HepG2 (cell line): ENCODE data around the gene TSC22D3. TPM values are rescaled to one million over a fixed set of nuclear protein-coding genes. Genes with fewer than 3 reads are reported as not detected.

Experiments used
- ATAC-seq: fragments of 200-7000 bp; cut with Tn5 transposase; 3 replicates; pipeline ENCODE4 v1.9.1; 2020; ENCODE audit warnings: mild to moderate bottlenecking, moderate library complexity
- BruUV-seq: library from RNA; stranded (reverse); fragments of 400-500 nt; replicated peaks from 2 replicates; lab custom pipeline; 2021; lab: Mats Ljungman, UMichigan
- CTCF ChIA-PET: fragments of 300-600 bp; formaldehyde crosslinking; extraction: SDS; loops from one replicate; lab custom pipeline; 2021; ENCODE audit warnings: low total read pairs, inconsistent platforms, low intra/inter-chr PET ratio; lab: Yijun Ruan, JAX
- POLR2A ChIA-PET: fragments of 350-600 bp; sonication (Branson Sonifier 250); formaldehyde crosslinking; loops from one replicate; lab custom pipeline; 2020; ENCODE audit warnings: antibody characterized with exemption, inconsistent platforms; lab: Yijun Ruan, JAX
- DNase-seq: peaks from one replicate; pipeline ENCODE4 v3.0.0-alpha.2; 2015; ENCODE audit warnings: low spot score
- FAIRE-seq: peaks from 3 replicates; lab custom pipeline; 2011; peaks lifted over from hg19 to GRCh38; lab: Jason Lieb, UNC
- H2AFZ ChIP-seq: one replicate; pipeline ENCODE4 v1.6.1; 2011; ENCODE audit warnings: low read length, inconsistent platforms
- H3K27ac ChIP-seq: fragments of 300-600 bp; 3 replicates; pipeline ENCODE4 v1.8.0; 2011; ENCODE audit warnings: mixed run types, mild to moderate bottlenecking, mixed read lengths, low read length, inconsistent platforms; ENCODE audit not compliant: insufficient read depth; ENCODE audit errors: extremely low read length
- H3K27me3 ChIP-seq, 2 experiments: fragments of 200-600 bp in 1 of 2; 2 replicates in 1 of 2; 3 replicates in 1 of 2; pipeline versions ENCODE4 v1.6.0 to v1.8.0; 2011; ENCODE audit warnings: low read length in 2 of 2, mild to moderate bottlenecking in 2 of 2, moderate library complexity in 2 of 2, inconsistent platforms in 1 of 2; ENCODE audit not compliant: insufficient read depth in 2 of 2, control insufficient read depth in 1 of 2
- H3K36me3 ChIP-seq, 2 experiments: fragments of 200-600 bp in 1 of 2; replicated peaks in 1 of 2; 2 replicates in 1 of 2; 3 replicates in 1 of 2; pipeline versions ENCODE4 v1.5.1 to v1.8.0; 2011; ENCODE audit warnings: low read length in 2 of 2, inconsistent platforms in 1 of 2; ENCODE audit not compliant: insufficient read depth in 2 of 2, control insufficient read depth in 1 of 2
- H3K4me1 ChIP-seq: 2 replicates; pipeline ENCODE4 v1.5.1; 2012; ENCODE audit warnings: low read length, inconsistent platforms; ENCODE audit not compliant: insufficient read depth
- H3K4me2 ChIP-seq: 2 replicates; pipeline ENCODE4 v1.6.0; 2011; ENCODE audit warnings: low read depth, low read length, inconsistent platforms
- H3K4me3 ChIP-seq, 3 experiments: fragments of 200-600 bp in 1 of 3; sonication (generic), shearing (Covaris generic) in 1 of 3; replicated peaks in 1 of 3; 2 replicates each; pipeline ENCODE4 v1.5.1; 2011 to 2016; ENCODE audit warnings: low read length in 3 of 3, inconsistent platforms in 2 of 3, low read depth in 2 of 3, mild to moderate bottlenecking in 2 of 3, control low read depth in 1 of 3, mixed read lengths in 1 of 3; ENCODE audit not compliant: insufficient read depth in 1 of 3
- H3K79me2 ChIP-seq: one replicate; pipeline ENCODE4 v1.6.1; 2011; ENCODE audit warnings: low read length, inconsistent platforms; ENCODE audit not compliant: insufficient read depth
- H3K9ac ChIP-seq: 2 replicates; pipeline ENCODE4 v1.6.0; 2011; ENCODE audit warnings: mild to moderate bottlenecking, low read depth, low read length, inconsistent platforms; ENCODE audit not compliant: insufficient read depth
- H3K9me3 ChIP-seq: 2 replicates; pipeline ENCODE4 v1.5.1; 2012; ENCODE audit warnings: mild to moderate bottlenecking, low read length
- H4K20me1 ChIP-seq: 2 replicates; pipeline ENCODE4 v1.6.0; 2011; ENCODE audit warnings: inconsistent platforms, mild to moderate bottlenecking, low read length, moderate library complexity; ENCODE audit not compliant: insufficient read depth
- AKAP8 ChIP-seq: sonication (generic); formaldehyde crosslinking; IDR thresholded peaks from 2 replicates; pipeline ENCODE4 v1.5.1; 2020; ENCODE audit warnings: mild to moderate bottlenecking, missing genetic modification reagents
- KLF16 ChIP-seq, 2 experiments: sonication (generic) in 1 of 2; formaldehyde crosslinking in 1 of 2; IDR thresholded peaks; 2 replicates each; pipeline versions ENCODE4 v1.6.1 to v1.8.0; 2016 to 2023; ENCODE audit warnings: missing genetic modification reagents in 2 of 2, missing compliant biosample characterization in 1 of 2
- SRF ChIP-seq: IDR thresholded peaks from 2 replicates; pipeline ENCODE4 v1.6.1; 2011; ENCODE audit warnings: mild to moderate bottlenecking, low read depth, low read length, moderate library complexity
- ZNF124 ChIP-seq: sonication (generic); formaldehyde crosslinking; IDR thresholded peaks from 2 replicates; pipeline ENCODE4 v1.4.0; 2020; ENCODE audit warnings: missing genetic modification reagents
- ZNF335 ChIP-seq: sonication (generic); formaldehyde crosslinking; IDR thresholded peaks from 2 replicates; pipeline ENCODE4 v1.4.0; 2020; ENCODE audit warnings: missing genetic modification reagents
- ZNF790 ChIP-seq: sonication (generic); formaldehyde crosslinking; IDR thresholded peaks from 2 replicates; pipeline ENCODE4 v1.8.0; 2022; ENCODE audit warnings: missing genetic modification reagents, mild to moderate bottlenecking, borderline replicate concordance
- ZSCAN30 ChIP-seq: sonication (generic); formaldehyde crosslinking; IDR thresholded peaks from 2 replicates; pipeline ENCODE4 v1.5.0; 2020; ENCODE audit warnings: mild to moderate bottlenecking, missing genetic modification reagents
- WGBS: methylation state at CpG from one replicate; pipeline ENCODE4 v1.1.6; 2017; ENCODE audit warnings: low lambda C conversion rate; 5-methylcytosine and 5-hydroxymethylcytosine counted together
- in situ Hi-C: cut with HindIII; loops from 2 replicates; pipeline ENCODE4 v1.10.0; 2017; ENCODE audit warnings: low pct_unique_long_range_greater_than_20kb; ENCODE audit not compliant: extremely low pct_ligation_motif_present
- intact Hi-C: fragments of 100-400 bp; cut with micrococcal nuclease; formaldehyde crosslinking; loops from one replicate; pipeline ENCODE4 v1.10.0; 2022; ENCODE audit not compliant: unreplicated experiment
- polyA plus RNA-seq, 8 experiments: library from polyadenylated mRNA; depleted of rRNA in 3 of 8; stranded (reverse) in 7 of 8; unstranded in 1 of 8; fragments of >200 nt; fragmentation: Illumina TruSeq in 4 of 8; extraction: Trizol in 4 of 8; gene quantifications; 2 replicates each; pipeline versions ENCODE4 v1.2.1 to v1.2.3, GENCODE V29; 2011 to 2016; ENCODE audit warnings: low read depth in 4 of 8, missing spikeins in 1 of 8, mixed read lengths in 1 of 8; ENCODE audit not compliant: insufficient read depth in 1 of 8
- total RNA-seq, 5 experiments: library from RNA; depleted of rRNA; stranded (reverse); fragments of >200 nt; fragmentation: Illumina TruSeq; extraction: Trizol; gene quantifications; 2 replicates each; pipeline ENCODE4 v1.2.3, GENCODE V29; 2016; ENCODE audit warnings: low read depth in 1 of 5
- TF ChIP-seq, protein P1 (sequence below): sonication (generic); formaldehyde crosslinking; IDR thresholded peaks from 2 replicates; pipeline ENCODE4 v1.9.0; 2021; ENCODE audit warnings: missing genetic modification reagents, borderline replicate concordance
- TF ChIP-seq, protein P2 (sequence below): IDR thresholded peaks from 2 replicates; pipeline ENCODE4 v1.6.1; 2016; ENCODE audit warnings: control low read depth
- TF ChIP-seq, protein P3 (sequence below): sonication (generic); formaldehyde crosslinking; IDR thresholded peaks from 2 replicates; pipeline ENCODE4 v1.5.0; 2020; ENCODE audit warnings: mild to moderate bottlenecking, missing genetic modification reagents, borderline replicate concordance

TSC22D3 gene
- total and polyA plus RNA-seq, 2 of the 13 experiments (the other 11 are each of a cell fraction or from before 2014, with no cell fraction given), result 0.82 to 1.5 TPM

DNA sequence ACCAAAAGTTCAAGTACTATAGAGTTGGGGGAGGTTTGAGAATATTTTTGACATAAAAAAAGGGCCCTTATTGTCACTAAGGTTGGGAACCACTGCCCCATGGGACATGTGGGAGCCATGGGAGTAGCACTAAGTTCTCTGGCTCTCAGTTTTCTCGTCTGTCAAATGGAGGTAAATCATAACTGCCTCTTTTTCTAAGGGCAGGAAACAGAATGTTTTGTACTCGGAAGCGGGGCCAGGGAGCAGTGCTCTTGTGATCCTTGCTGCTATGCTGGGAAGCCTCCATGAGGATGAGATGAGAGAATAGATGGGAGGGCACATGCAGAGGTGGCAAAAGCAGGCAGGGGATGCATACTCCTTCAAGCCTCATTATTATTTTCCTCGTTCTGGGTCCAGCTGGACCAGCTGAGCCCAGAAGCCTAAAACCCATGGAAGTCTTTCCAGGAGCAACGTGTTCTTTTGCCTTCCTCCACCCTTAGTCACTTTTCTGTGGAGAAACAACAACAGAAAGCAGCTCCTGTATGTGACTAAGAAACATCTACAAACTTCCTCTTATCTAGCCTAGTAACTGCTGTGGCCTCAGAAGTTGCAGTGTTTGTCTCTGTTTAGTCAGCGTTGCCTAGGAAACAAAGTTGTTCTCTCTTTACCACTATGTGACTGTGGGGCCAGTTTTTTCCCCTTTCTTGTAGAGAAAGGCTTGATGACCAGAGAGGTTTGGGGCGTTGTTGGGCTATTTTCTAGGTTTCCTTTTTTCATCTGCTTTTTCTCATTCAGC lies 64.8 kb downstream of the TSC22D3 start (continued):
- TF ChIP-seq, protein P1, sequence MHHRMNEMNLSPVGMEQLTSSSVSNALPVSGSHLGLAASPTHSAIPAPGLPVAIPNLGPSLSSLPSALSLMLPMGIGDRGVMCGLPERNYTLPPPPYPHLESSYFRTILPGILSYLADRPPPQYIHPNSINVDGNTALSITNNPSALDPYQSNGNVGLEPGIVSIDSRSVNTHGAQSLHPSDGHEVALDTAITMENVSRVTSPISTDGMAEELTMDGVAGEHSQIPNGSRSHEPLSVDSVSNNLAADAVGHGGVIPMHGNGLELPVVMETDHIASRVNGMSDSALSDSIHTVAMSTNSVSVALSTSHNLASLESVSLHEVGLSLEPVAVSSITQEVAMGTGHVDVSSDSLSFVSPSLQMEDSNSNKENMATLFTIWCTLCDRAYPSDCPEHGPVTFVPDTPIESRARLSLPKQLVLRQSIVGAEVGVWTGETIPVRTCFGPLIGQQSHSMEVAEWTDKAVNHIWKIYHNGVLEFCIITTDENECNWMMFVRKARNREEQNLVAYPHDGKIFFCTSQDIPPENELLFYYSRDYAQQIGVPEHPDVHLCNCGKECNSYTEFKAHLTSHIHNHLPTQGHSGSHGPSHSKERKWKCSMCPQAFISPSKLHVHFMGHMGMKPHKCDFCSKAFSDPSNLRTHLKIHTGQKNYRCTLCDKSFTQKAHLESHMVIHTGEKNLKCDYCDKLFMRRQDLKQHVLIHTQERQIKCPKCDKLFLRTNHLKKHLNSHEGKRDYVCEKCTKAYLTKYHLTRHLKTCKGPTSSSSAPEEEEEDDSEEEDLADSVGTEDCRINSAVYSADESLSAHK (CRISPR knock-in tag), result no peak

DNA sequence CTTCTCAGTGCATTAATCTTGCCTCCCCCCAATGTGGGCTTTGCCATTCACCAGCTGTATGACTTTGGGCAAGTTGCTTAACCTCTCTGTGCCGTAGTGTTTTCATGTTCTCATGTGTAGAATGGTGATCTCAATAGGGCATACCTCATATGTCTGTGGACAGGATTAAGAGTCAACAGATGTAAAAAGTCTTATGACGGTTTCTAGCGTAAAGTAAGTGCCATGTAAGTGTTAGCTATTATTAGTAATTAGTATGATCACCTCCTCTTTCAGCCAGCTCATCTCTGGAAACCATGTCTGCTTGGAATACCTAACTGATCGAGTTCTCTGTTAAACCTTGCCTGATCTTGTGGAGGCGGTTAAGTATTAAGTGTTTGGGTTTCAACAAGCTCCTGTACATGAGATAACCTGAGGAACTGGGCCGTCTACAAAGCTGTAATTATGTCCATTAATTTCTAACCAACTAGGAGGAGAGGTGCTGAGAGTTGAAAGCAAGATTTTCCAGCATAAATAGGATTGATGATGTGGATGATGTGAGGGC lies 66.3 kb downstream of the TSC22D3 start:
- Histone ChIP-seq H3K36me3 (no peaks in the 10 kb centered on the region), H3K79me2 (no peaks in the 10 kb centered on the region), H3K27ac (no peak overlapping the region), H3K4me3 (no peak overlapping the region), H3K4me1 (peaks cover 12% of the 10 kb centered on the region), H3K9me3 (no peaks in the 10 kb centered on the region), H2AFZ (no peak overlapping the region), H3K9ac (no peak overlapping the region), H3K4me2 (no peak overlapping the region), H3K27me3 (no peaks in the 10 kb centered on the region), H4K20me1 (no peaks in the 10 kb centered on the region)
- ATAC-seq (no peak), DNase-seq (no peak), FAIRE-seq (no peak)
- ChIA-PET CTCF (no interaction called here), POLR2A (no interaction called here)
- BruUV-seq, result no TSS peak
- 29% methylated on average over 3 of the region's 6 CpGs for WGBS
- TF ChIP-seq ZNF790 (CRISPR knock-in tag) (no peak), SRF (no peak), ZSCAN30 (no peak), AKAP8 (CRISPR knock-in tag) (no peak), ZNF124 (CRISPR knock-in tag) (no peak), KLF16 (CRISPR knock-in tag; IDR thresholded peaks at IDR 0.05) (no peak), ZNF335 (CRISPR knock-in tag) (no peak)
- TF ChIP-seq, protein P2, sequence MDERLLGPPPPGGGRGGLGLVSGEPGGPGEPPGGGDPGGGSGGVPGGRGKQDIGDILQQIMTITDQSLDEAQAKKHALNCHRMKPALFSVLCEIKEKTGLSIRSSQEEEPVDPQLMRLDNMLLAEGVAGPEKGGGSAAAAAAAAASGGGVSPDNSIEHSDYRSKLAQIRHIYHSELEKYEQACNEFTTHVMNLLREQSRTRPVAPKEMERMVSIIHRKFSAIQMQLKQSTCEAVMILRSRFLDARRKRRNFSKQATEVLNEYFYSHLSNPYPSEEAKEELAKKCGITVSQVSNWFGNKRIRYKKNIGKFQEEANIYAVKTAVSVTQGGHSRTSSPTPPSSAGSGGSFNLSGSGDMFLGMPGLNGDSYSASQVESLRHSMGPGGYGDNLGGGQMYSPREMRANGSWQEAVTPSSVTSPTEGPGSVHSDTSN, result no peak
- TF ChIP-seq, protein P3, sequence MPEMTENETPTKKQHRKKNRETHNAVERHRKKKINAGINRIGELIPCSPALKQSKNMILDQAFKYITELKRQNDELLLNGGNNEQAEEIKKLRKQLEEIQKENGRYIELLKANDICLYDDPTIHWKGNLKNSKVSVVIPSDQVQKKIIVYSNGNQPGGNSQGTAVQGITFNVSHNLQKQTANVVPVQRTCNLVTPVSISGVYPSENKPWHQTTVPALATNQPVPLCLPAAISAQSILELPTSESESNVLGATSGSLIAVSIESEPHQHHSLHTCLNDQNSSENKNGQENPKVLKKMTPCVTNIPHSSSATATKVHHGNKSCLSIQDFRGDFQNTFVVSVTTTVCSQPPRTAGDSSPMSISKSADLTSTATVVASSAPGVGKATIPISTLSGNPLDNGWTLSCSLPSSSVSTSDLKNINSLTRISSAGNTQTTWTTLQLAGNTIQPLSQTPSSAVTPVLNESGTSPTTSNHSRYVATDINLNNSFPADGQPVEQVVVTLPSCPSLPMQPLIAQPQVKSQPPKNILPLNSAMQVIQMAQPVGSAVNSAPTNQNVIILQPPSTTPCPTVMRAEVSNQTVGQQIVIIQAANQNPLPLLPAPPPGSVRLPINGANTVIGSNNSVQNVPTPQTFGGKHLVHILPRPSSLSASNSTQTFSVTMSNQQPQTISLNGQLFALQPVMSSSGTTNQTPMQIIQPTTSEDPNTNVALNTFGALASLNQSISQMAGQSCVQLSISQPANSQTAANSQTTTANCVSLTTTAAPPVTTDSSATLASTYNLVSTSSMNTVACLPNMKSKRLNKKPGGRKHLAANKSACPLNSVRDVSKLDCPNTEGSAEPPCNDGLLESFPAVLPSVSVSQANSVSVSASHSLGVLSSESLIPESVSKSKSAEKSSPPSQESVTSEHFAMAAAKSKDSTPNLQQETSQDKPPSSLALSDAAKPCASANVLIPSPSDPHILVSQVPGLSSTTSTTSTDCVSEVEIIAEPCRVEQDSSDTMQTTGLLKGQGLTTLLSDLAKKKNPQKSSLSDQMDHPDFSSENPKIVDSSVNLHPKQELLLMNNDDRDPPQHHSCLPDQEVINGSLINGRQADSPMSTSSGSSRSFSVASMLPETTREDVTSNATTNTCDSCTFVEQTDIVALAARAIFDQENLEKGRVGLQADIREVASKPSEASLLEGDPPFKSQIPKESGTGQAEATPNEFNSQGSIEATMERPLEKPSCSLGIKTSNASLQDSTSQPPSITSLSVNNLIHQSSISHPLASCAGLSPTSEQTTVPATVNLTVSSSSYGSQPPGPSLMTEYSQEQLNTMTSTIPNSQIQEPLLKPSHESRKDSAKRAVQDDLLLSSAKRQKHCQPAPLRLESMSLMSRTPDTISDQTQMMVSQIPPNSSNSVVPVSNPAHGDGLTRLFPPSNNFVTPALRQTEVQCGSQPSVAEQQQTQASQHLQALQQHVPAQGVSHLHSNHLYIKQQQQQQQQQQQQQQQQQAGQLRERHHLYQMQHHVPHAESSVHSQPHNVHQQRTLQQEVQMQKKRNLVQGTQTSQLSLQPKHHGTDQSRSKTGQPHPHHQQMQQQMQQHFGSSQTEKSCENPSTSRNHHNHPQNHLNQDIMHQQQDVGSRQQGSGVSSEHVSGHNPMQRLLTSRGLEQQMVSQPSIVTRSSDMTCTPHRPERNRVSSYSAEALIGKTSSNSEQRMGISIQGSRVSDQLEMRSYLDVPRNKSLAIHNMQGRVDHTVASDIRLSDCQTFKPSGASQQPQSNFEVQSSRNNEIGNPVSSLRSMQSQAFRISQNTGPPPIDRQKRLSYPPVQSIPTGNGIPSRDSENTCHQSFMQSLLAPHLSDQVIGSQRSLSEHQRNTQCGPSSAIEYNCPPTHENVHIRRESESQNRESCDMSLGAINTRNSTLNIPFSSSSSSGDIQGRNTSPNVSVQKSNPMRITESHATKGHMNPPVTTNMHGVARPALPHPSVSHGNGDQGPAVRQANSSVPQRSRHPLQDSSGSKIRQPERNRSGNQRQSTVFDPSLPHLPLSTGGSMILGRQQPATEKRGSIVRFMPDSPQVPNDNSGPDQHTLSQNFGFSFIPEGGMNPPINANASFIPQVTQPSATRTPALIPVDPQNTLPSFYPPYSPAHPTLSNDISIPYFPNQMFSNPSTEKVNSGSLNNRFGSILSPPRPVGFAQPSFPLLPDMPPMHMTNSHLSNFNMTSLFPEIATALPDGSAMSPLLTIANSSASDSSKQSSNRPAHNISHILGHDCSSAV (CRISPR knock-in tag), result no peak
- intact Hi-C loops, result no loop called here
- in situ Hi-C loops, result no loop called here
